ENCODE data around the gene CHRNA9. TPM values are rescaled to one million over a fixed set of nuclear protein-coding genes. Genes with fewer than 3 reads are reported as not detected.

Gene CHRNA9
- total and polyA plus RNA-seq, 2 of the 4 experiments (the other 2 are of a cell fraction) = not detected

DNA sequence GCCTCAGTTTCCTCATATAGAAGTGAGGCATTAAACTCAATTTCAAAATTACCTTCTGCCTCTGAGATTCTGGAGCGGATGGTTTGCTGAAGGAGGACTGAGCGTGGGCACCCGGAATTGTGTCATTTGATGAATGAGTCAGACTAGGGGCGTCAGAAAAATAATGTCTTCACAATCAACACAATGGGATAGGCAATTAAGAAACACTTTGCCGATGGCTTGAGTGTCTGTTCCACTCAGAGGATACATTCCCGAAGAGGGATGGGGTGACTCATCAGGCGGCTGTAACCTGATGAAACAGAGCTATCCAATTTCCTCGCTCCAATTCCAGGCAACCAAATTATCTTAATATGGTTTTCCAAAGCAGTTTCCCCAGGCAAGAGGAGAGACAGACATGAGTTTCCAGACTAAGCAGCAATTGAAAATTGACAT lies 1.2 kb upstream of the CHRNA9 start:
- Histone ChIP-seq H4K5ac (ENCODE audit: low read depth, low read length) (no peak overlapping the region; the same call in 1 of the 2 replicates), H3K9ac (ENCODE audit: low read depth, low read length) (no peak overlapping the region), H2BK15ac (ENCODE audit: low read depth, low read length) (peak overlapping the region; percentile 48; the same call in 2 of the 3 replicates), H3K56ac (ENCODE audit: extremely low read depth, insufficient read depth, low read length) (no peak overlapping the region), H3K9me1 (ENCODE audit: insufficient read depth, low read length) (peaks cover 12% of the 10 kb centered on the region), H2AK9ac (replicated peaks; ENCODE audit: low read depth, low read length, poor library complexity) (no peak overlapping the region), H3K4me3 (ENCODE audit: insufficient read depth, low read depth, low read length) (no peak overlapping the region), H2BK5ac (ENCODE audit: low read depth, low read length, poor library complexity, severe bottlenecking) (no peak overlapping the region), H3K4me1 (ENCODE audit: control insufficient read depth, insufficient read depth, low read length) (peaks cover 11% of the 10 kb centered on the region; the same call in 1 of the 2 replicates), H4K91ac (ENCODE audit: insufficient read depth, low read depth, low read length) (peak overlapping the region; percentile 10), H3K18ac (ENCODE audit: low read depth, low read length) (peak overlapping the region; percentile 23; the same call in 1 of the 2 replicates), H3K79me1 (ENCODE audit: low read depth in 1 of 2, low read length in 2 of 2) (no peaks in the 10 kb centered on the region), H3K23ac (ENCODE audit: low read depth, low read length) (peak overlapping the region; percentile 66; the same call in 1 of the 2 replicates), H3K36me3 (ENCODE audit: control insufficient read depth, insufficient read depth, low read length) (no peaks in the 10 kb centered on the region), H4K8ac (ENCODE audit: low read depth in 2 of 2, low read length in 2 of 2) (peak overlapping the region in 1 of 2 experiments; percentile 6; a peak in 1 of 4 replicates), H2BK120ac (ENCODE audit: low read depth, low read length) (peak overlapping the region; percentile 62), H3K14ac (replicated peaks; ENCODE audit: low read depth, low read length) (peak overlapping the region; percentile 31; the same call in 1 of the 2 replicates), H3K4me2 (ENCODE audit: low read depth, low read length) (no peak overlapping the region), H3K27ac (ENCODE audit: insufficient read depth, low read length) (no peak overlapping the region), H3K27me3 (ENCODE audit: control insufficient read depth, insufficient read depth, low read length) (peaks cover 2% of the 10 kb centered on the region; the same call in 1 of the 2 replicates), H2AFZ (replicated peaks; ENCODE audit: low read length, poor library complexity) (peak overlapping the region; percentile 34), H2BK20ac (ENCODE audit: low read depth, low read length) (peak overlapping the region; percentile 97), H2AK5ac (ENCODE audit: low read depth, low read length) (peak overlapping the region; percentile 77; the same call in 1 of the 2 replicates), H4K20me1 (ENCODE audit: insufficient read depth, low read length) (no peaks in the 10 kb centered on the region), H3K4ac (ENCODE audit: low read depth, low read length) (peak overlapping the region; percentile 77; the same call in 1 of the 2 replicates), H3K9me3 (ENCODE audit: control insufficient read depth, insufficient read depth, low read length) (no peaks in the 10 kb centered on the region)
- BruUV-seq (replicated peaks) = no TSS peak
- ATAC-seq (ENCODE audit: low read depth) (peak; percentile 76), DNase-seq (peak; percentile 76)
- dilution Hi-C loops (cut with HindIII; ENCODE audit: low sequenced_read_pairs, unreplicated experiment) (no loop called here), intact Hi-C loops (cut with micrococcal nuclease) (no loop called here), in situ Hi-C loops (cut with MboI; ENCODE audit: low sequenced_read_pairs) (no loop called here)
- WGBS, 2 experiments (ENCODE audit: extremely low coverage in 2 of 2, insufficient read length in 1 of 2) = 20% methylated on average over 1 of the region's 8 CpGs; no CpG with 5 or more reads in 1 of the 2 experiments
- CTCF ChIA-PET = interaction anchor here (0.5 to 2.2 kb wide), 3 partner anchors 9 to 392 kb away, joined by 3 to 8 read pairs (median 7); no protein-coding TSS in a partner anchor
- TF ChIP-seq FOS (IDR thresholded peaks at IDR 0.05; ENCODE audit: low read depth, low read length) (peak; percentile 86), CEBPB (IDR thresholded peaks at IDR 0.05; ENCODE audit: low read depth, low read length) (peak; percentile 43; the same call in 1 of the 2 replicates), MAFK (IDR thresholded peaks at IDR 0.05; ENCODE audit: low read depth, low read length) (no peak)
- POLR2A ChIA-PET (ENCODE audit: unreplicated experiment) = no interaction called here

Measured in IMR-90 (cell line).